BE2C (cell line): ENCODE measurements around the gene PPP6R3.
"Not testable (repeated sequence)": the region's sequence is repeated elsewhere in the genome, so short reads cannot be mapped to it uniquely, and the experiment has no call there.

Source experiments
- DNase-seq: peaks from one replicate; pipeline ENCODE4 v3.0.0-alpha.2; 2020
- H3K27me3 ChIP-seq: fragments of 250-450 bp; sonication (Bioruptor Pico); 2 replicates; pipeline ENCODE4 v1.5.1; 2020; ENCODE audit warnings: mild to moderate bottlenecking
- H3K36me3 ChIP-seq: fragments of 250-450 bp; sonication (Bioruptor Pico); 2 replicates; pipeline ENCODE4 v1.5.1; 2020; ENCODE audit warnings: mild to moderate bottlenecking
- H3K4me1 ChIP-seq: fragments of 250-450 bp; sonication (Bioruptor Pico); 2 replicates; pipeline ENCODE4 v1.5.1; 2020
- H3K4me3 ChIP-seq: 2 replicates; pipeline ENCODE4 v1.5.1; 2011; ENCODE audit warnings: low read depth, low read length
- H3K9me3 ChIP-seq: fragments of 250-450 bp; sonication (Bioruptor Pico); 2 replicates; pipeline ENCODE4 v1.5.1; 2020
- CTCF ChIP-seq: IDR thresholded peaks from 2 replicates; pipeline ENCODE4 v1.5.1; 2012; ENCODE audit warnings: mild to moderate bottlenecking, low read depth, low read length

PPP6R3 gene

GRCh38 chr11:68610452-68611116, 150.0 kb downstream of the PPP6R3 start:
- peaks cover 88% of the 10 kb centered on the region for H3K36me3 ChIP-seq
- no peak overlapping the region for H3K4me3 ChIP-seq
- no peaks in the 10 kb centered on the region for H3K4me1 ChIP-seq
- H3K9me3 ChIP-seq, result no peaks in the 10 kb centered on the region
- no peak for DNase-seq
- H3K27me3 ChIP-seq, result no peaks in the 10 kb centered on the region
- peak; percentile 61 for TF ChIP-seq CTCF

GRCh38 chr11:68615657-68616056, 155.1 kb downstream of the PPP6R3 start:
- no peaks in the 10 kb centered on the region for H3K4me1 ChIP-seq
- H3K4me3 ChIP-seq, result no peak overlapping the region
- H3K36me3 ChIP-seq, result peaks cover 51% of the 10 kb centered on the region
- DNase-seq, result no peak
- no peak for TF ChIP-seq CTCF
- no peaks in the 10 kb centered on the region for H3K27me3 ChIP-seq
- H3K9me3 ChIP-seq, result peaks cover 3% of the 10 kb centered on the region; the same call in 1 of the 2 replicates

- TF ChIP-seq CTCF, result no peak
- H3K4me3 ChIP-seq, result no peak overlapping the region
- no peaks in the 10 kb centered on the region for H3K4me1 ChIP-seq
- DNase-seq, result no peak
- H3K9me3 ChIP-seq, result peaks cover 3% of the 10 kb centered on the region; the same call in 1 of the 2 replicates
- peaks cover 28% of the 10 kb centered on the region for H3K36me3 ChIP-seq
- H3K27me3 ChIP-seq, result 0 out of 2 replicates have a peak, but pooled peaks cover 3% of the 10 kb centered on the region
Observed at GRCh38 chr11:68617925-68618809, 157.6 kb downstream of the PPP6R3 start.

- Histone ChIP-seq H3K27me3 (0 out of 2 replicates have a peak, but pooled peaks cover 3% of the 10 kb centered on the region), H3K4me1 (no peaks in the 10 kb centered on the region), H3K36me3 (0 out of 2 replicates have a peak, but pooled peaks cover under 1% of the 10 kb centered on the region), H3K4me3 (no peak overlapping the region), H3K9me3 (peaks cover 3% of the 10 kb centered on the region)
- no peak for DNase-seq
- TF ChIP-seq CTCF, result no peak
Observed at GRCh38 chr11:68621826-68622225, 161.3 kb downstream of the PPP6R3 start.

GRCh38 chr11:68623706-68624105, 163.2 kb downstream of the PPP6R3 start:
- H3K9me3 ChIP-seq, H3K4me3 ChIP-seq, DNase-seq, H3K4me1 ChIP-seq, H3K27me3 ChIP-seq, H3K36me3 ChIP-seq: not testable (repeated sequence)

GRCh38 chr11:68625069-68625468, 164.5 kb downstream of the PPP6R3 start:
- H3K36me3 ChIP-seq, H3K4me3 ChIP-seq, H3K9me3 ChIP-seq, H3K4me1 ChIP-seq, DNase-seq, H3K27me3 ChIP-seq: not testable (repeated sequence)

GRCh38 chr11:68626236-68626635, 165.7 kb downstream of the PPP6R3 start:
- not testable (repeated sequence) for H3K9me3 ChIP-seq, DNase-seq, H3K4me3 ChIP-seq, H3K36me3 ChIP-seq, H3K27me3 ChIP-seq, H3K4me1 ChIP-seq

- not testable (repeated sequence) for H3K36me3 ChIP-seq, H3K27me3 ChIP-seq, H3K9me3 ChIP-seq, H3K4me3 ChIP-seq, H3K4me1 ChIP-seq, DNase-seq
Observed at GRCh38 chr11:68628837-68629236, 168.3 kb downstream of the PPP6R3 start.

- not testable (repeated sequence) for DNase-seq, H3K36me3 ChIP-seq, H3K27me3 ChIP-seq, H3K9me3 ChIP-seq, H3K4me1 ChIP-seq, H3K4me3 ChIP-seq
Observed at GRCh38 chr11:68632375-68632774, 171.8 kb downstream of the PPP6R3 start.
